Stimulated activated CD4-positive, alpha-beta T cell treated with anti-CD3 and anti-CD28 coated beads, Interleukin-2, amount 100 ng/mL, for 4 hours (primary cell): ENCODE data around the gene DAPK1.

Source experiments
- DNase-seq: peaks from one replicate; pipeline ENCODE4 v3.0.0-alpha.2; 2020; ENCODE audit warnings: low read depth

The DAPK1 gene

DNA sequence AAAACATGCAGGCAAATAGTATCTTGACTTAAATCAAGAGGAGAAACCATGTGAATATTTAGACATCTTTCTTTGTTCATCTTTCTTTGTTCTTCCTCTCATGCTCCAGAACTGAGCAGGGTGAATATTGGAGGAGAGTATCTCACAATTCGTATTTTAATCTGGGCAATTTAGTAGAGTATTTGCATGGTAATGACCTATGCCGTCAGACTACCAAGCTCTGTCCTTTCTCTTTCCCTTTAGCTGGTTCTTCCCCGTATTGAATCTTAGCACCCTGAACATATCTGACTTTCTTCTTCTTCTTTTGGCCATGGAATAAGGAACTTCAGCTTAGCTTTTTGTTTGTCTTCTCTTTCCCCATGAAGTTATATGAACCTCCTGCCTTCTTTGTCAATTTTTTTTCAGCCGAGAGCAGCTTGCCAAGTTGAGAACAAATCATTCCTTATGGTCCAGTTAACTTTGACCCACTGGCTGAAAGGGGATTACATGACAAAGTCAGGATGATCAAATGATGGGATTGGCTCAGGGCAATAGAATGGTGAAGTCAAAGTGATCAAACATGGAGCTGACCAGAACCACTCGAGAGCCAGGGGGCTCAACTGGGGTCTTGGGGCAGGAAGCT is 95.8 kb downstream of the DAPK1 start:
- no peak for DNase-seq

DNA sequence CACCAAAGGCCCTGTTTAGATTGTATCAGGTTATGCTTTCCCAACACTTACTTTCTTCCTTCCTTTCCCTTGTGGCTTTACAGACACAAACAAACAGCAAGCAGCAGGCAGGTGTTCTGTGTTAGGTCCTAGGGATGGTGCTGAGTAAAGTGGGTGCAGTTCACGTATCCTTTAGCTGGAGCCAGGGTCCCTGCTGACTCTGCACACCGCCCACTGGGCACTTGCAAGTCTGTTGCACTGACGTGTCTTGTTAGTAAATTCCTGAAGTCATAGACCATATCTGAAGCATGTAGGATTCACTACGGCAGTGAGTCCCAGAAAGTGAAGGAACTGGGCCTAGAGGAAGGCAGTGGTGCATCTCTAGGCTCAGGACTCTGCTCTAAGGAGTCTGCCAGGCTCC is 96.5 kb downstream of the DAPK1 start:
- no peak for DNase-seq

DNA sequence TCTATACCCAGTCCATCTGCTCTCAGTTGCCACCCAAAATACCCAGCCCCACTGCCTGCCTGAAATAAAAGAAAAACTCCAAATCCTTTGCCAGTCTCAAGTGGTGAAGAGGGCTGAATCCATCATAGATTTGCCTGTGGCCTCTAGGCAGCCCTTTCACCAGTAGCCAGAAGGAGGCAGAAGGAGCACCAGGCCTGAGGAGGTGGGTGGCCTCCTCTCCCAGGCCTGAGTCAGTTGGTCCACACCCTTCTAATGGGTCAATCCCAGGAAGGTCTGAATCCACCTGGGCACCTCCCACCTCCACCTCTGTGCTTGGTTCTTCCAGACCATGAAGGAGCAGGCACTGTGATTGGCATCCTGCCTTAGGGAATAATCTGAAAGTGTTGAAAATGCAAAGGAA is 97.0 kb downstream of the DAPK1 start:
- DNase-seq: no peak

DNA sequence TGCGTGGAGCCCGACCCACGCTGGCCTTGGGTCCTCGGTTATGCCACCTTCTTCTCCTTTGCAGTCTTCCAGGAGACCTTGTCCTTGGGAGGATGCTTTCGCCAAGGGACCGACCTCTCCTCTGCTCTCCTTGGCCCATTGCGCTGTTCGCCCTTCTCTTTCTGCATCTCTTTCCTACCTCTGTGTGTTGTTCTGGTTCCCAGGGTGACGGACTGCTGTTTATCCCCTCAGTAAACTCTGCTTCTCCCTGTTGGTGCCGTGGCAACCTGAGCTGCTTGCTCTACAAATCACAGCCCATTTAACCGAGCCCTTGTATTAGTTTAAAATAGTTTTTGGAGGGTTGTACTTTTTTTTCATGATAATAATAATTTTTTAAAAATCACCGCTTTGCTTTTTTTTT is 97.9 kb downstream of the DAPK1 start:
- DNase-seq: no peak

DNA sequence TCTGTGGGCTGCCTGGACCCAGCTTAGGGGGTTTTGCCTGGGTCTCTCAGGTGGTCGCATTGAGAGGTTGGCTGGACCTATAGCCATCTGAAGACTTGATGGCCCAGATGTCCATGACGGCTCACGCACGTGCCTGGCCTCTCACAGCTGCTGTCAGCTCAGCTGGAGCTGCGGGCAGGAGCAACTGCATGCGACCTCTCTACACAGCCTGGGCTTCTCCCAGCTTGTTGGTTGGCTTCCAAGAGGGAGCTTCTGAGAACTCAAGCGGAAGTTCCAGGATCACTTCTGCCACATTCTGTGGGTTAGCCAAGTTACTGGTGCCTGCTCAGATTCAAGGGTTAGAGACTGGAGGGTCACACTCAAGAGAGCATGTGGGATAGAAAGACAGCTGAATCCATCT is 99.2 kb downstream of the DAPK1 start:
- no peak for DNase-seq

DNA sequence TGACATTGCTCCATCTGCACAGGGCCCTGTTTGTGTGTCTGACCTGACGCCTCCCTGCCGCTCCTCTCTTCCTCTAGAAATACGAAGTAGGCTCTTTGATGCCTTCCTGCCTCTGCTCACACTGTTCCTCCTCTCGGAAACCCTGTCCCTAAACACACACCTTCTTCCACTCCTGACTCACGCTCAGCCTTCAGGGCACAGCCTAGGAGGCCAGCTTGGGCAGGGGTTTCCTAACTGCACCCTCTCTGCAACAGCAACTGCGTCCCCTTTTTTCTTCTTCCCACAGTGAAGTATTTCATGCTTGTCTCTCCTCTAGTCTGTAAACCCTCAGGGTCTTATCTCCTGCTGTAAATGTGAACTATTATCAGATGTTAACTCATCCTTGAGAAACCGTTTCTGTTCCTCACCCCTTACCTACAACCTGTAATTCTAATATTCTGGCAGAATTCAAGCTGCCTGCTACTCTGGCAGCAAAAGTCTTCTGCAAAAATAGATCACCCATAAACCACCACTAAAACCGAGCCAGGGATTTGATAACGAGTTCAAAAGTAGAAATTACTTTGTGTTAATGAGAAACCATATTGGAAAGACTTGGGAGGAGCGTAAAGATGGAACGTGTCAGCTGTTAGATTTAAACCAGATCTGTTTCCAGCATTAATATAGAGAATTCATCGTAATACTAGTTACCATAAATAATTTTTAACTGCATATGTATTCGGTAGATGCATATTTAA is 100.2 kb downstream of the DAPK1 start:
- DNase-seq: no peak

DNA sequence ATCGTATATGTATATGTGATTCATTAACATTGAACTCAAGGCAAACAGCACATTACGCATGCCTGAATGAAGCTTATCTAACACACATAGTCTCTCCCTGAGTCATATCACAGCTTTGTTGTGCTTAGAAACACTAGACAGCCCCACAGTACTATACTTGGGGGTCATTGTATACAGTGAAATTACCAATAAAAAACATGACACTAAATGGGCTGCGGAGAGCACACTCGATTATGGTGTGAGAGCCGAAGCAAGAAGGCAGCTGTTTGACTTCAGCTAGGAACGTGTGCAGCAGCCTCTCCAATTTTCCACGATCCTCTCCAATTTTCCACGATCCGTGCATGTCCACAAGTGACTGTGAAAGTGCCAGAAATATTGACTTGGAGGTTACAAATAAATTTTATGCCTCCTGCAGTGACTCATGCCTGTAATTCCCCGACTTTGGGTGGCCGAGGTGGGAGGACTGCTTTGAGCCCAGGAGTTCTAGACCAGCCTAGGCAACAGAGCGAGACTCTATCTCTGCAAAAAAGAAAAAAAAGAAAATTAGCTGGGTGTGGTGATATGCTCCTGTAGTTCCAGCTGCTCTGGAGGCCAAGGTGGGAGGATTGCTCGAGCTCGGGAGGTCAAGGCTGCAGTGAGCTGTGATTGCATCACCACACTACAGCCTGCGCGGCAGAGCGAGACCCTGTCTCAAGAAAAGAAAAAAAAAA is 102.4 kb downstream of the DAPK1 start:
- no peak for DNase-seq

DNA sequence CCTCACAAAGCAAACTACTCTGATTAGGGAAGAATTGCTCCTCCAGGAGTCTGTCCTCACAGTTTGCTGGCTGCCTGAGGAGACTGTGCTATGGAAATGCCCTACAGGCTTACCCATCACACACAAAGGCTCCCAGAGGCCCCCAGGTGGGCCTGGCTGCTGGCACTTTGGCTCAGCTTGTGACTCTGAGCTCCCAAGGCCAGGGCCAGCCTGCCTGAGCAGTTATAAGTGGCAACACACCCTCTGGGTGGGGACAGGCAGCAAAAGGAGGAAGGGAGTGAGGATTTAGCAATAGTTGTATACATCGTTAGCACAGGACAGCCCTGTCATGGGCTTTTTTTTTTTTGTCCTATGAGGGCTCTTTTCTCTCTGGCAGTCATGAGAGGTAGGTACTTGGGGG is 103.5 kb downstream of the DAPK1 start:
- no peak for DNase-seq

DNA sequence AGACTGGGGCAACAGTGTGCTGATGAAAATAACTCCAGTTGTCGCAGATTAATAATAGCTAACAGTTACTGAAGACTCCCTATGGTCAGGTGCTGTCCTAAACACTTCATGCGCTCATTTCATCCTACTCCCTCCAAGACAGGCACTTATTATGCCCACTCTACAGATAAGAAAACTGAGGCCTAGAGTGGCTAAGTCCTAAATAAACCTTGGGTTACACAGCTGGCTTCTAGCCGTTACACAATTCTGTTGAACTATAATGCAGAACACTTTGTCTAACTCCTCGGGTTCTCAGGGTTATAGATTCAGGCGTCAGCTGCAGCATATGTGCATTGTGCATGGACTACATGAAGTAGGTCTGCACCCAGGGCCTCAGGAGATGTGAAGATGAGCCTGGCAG is 103.9 kb downstream of the DAPK1 start:
- no peak for DNase-seq

DNA sequence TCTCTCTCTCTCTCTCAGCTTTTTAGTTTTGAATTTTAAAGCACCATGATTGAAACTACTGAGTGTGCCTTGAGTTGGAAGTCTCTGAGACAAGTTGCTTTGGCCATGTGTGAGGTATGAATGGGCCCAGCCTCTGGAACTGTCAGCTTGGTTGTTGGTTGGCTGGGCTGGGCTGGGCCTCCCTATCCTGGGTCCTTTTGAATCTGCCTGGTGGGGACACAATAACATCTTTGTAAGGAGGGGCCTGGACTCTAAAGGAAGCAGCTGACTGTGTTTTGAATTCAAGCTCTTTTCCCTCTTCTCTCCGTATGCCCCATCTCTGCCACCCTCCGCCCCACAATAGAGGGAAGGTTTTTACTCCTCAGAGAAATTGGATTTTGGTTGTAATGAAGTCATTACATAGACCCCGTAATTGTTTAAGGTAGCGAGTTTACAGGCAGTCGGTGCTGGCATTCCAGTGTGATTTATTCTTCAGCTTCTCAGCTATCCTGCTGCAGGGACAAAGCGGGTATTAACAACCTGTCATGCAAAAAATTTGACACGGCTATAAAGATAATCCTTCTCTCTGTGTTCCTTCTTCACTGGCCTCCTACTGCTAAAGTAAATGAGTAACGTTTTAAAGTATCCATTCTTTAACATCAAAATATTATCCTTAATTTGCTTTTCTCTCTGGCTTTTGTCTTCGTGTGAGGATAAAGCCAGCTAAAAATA is 105.4 kb downstream of the DAPK1 start:
- no peak for DNase-seq

DNA sequence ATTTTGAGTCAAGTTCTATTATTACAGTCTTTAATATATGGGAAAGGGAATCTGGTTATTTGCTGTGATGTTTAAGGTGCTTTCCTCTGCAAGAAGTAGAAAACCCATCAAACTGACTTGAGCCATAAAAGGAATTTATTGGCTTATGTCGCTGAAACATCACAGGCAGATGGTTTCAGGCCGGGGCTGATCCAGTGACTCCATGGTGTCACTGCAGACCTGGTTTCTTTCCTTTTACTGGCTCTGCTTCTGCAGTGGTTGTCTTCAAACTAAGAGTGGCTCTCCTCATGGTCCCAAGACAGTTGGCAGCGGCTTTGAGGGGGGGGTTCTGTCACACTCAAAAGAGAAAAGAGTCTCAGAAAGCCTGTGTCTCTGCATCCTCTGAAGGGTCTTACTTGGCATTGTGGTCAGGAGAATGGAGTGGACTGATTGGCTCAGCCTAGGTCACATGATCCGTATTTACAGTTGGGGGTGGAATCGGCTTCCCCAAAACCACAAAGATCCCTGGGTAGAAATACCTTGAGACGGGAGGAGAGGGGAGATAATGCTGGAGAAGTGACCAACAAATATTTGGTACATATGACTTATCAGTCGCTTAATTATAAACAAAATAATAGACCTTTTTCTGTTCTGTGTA is 106.3 kb downstream of the DAPK1 start:
- DNase-seq: no peak

DNA sequence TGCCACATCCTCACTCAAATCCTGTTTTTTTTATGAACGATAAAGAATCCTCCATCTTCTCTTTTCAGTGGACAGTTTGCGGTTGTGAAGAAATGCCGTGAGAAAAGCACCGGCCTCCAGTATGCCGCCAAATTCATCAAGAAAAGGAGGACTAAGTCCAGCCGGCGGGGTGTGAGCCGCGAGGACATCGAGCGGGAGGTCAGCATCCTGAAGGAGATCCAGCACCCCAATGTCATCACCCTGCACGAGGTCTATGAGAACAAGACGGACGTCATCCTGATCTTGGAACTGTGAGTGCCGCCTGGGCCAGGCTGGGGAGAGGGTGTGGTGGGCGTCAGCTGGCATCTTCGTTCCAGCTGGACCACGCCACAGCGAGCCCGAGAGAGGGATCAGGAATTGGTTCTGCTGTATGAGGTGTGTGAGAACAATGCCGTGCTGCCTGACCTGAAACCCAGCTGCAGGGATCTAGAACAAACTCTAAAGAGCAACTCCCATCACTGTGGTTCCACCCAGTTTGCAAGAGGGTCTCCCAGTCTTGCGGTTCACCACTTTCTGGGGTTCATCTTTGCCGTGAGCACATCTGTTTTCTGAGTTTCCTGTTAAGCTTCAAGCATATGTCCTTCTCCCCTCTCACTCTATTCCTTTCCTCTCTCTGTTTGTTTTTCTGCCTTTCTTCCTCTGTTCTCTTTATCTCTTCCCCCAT is 107.4 kb downstream of the DAPK1 start:
- DNase-seq: no peak

DNA sequence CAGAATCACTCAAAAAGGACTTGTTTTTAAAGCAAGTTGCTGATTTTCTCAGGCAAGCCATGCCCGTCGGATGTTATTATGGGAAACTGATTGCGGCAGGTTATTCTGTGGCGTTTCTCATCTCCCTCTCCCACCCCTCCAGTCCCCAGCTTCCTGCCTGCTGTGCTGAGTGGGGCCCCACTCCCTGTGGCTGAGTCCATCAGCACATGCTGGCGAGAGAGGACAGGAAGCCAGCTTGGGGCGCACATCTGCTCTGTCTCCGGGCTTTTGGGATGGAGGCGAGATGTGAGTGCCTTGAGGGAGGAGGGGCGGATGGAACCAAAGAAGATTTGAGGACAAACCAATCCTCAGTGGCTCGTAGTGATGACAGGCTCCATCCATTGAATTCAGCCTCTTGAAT is 108.0 kb downstream of the DAPK1 start:
- DNase-seq: no peak

DNA sequence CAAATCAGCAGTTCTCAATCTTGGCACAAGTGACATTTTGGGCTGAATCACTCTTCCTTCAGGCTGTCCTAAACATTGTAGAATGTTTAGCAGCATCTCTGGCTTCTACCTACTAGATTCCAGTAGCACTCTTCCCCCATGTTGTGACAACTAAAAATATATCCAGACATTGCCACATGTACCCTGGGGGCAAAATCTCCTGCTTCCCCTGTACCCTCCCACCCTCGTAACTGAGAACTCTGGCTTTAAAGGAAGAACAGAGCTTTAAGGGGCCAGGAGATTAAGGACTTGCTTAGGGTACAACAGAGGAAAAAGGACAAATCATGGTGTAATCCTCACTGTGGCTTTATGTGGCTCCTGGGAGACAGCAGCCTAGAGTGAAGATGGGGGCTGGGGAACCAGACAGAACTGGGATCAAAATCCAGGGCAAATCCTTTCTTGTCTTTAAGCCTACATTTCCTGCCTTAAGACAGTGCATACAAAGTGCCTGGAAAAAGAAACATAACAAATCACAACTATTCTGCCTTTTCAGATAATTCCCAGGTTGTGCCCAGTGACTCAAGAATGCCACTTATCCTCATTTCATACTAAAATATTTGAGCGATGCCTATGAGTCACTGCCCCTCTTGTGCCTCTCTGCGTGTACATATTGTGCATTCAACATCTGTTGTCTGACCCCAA is 109.3 kb downstream of the DAPK1 start:
- DNase-seq: no peak

DNA sequence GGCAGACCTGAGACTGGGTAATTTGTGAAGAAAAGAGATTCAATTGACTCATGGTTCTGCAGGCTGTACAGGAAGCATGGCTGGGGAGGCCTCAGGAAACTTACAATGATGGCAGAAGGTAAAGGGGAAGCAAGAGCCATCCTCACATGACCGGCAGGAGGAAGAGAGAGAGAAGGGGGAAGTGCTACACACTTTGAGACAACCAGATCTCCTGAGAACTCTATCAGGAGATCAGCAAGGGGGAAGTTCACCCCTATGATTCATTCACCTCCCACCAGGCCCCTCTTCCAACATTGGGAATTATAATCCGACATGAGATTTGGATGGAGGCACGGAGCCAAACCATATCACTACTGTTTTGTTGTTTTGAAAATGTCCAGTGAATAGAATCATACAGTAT is 110.2 kb downstream of the DAPK1 start:
- no peak for DNase-seq

DNA sequence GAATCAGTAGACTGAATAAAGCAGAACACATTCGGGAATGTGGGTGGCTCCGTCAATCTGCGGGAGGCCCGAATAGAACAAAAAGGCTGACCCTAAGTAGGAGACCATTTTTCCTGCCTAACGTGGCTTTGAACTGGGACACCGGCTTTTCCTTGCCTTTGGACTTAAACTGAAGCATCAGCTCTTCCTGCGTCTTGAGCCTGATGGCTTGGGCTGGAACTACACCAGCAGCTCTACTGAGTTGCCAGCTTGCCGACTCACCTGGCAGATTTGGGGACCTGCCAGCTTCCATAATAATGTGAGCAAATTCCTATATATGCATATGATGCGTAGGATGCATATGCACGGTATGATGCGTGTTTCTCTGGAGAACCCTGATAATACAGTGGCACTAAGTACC is 111.3 kb downstream of the DAPK1 start:
- DNase-seq: no peak

DNA sequence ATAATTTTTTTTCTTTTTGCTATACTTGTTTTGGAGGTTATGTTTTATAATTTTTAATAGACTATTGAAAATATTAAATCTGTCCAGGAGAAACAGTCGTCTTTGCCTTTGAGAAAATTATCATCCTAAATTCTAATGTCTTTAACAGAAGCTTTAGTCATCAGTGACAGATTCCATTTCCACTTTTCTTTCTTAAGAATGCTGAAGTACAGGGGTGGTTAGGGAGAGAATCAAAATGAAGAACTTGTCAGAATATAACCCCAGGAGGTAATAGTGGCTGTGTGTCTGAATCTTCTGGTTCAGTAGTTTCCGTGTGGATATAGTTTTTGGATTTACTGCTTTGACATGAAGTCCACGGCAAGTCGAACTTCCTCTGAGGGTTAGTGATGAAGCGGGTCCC is 111.8 kb downstream of the DAPK1 start:
- DNase-seq: no peak

DNA sequence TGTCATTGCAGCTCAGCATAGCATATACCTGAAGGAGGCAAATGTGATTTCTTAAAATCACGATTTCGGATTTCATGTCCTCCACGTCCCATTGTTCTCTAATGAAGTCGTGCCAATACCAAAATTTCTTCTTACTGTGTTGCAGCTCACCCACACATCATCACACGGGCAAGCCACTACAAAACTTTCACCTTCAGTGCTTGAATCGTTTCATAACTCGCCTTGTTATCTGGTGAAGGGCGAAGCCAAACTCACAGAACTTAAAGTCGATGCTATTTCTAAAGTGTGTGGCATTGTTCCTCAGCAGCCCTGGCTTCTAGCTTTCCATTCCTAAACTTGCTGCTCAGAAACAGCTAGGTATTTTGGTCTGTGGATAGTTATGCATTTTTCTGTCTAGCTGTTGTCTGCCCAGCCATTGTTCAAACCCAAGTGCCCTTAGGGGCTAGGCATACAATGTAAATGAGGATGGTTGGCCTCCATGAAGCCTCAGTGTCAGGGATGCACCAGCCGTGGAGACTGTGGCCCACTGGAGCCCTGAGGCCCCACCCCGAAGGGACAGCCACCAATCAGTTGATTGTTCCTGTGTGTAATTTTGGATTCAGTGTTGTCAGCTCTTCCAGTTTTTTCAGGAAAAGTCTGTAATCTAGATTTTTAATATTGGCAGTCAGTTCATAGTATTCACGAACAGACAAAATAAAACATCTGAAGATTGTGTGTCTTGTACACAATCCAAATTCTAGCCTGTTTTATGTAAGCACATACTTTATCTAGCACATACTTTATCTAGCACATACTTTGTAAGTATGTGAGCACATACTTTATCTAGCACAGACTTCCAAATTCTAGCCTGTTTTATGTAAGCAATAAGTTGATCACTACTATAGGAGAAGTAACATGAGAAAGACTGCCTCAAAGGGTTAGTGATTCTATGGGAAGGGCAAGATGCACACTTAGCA is 112.8 kb downstream of the DAPK1 start:
- DNase-seq: no peak

DNA sequence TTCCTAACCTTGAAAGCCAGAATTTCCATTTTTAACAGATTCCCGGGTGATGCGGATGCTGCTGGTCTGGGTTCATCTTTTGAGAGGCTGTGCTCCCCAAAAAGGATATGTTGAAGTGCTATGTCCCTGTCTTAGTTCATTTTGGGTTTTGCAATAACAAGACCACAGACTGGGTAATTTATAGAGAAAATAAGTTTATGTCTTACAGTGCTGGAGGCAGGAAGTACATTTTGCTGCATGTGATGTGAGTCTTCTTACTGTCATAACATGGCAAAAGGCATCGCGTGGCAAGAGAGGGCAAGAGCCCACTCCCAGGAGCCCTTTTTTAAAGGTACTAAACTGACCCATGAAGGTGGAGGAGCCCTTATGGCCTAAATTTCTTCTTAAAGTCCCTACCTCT is 114.1 kb downstream of the DAPK1 start:
- DNase-seq: no peak

DNA sequence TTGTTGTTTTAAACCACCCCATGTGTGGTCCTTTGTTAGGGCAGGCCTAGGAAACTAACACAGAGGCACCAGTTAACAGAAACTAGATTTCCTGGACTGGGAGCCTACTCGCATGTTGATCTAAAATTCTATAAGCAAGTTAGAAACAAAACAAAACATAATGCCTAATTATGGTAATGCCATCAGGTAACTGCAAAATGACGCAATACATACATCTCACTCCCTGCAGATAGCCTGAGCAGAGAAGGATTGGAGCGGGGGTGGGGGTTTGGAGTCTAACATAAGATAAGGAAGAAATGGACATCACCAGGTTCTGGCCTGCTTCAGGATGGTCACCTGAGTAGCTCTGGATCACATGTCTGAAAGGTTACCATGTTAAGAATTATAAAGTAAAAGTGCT is 114.9 kb downstream of the DAPK1 start:
- DNase-seq: no peak
